ENCODE data around the gene GALC.

The GALC gene

GRCh38 chr14:87996291-87996592 lies 3.3 kb upstream of the GALC start:
- no peak for TF ChIP-seq CTCF (IDR thresholded peaks at IDR 0.05)
- H3K4me3 Mint-ChIP-seq = no peak overlapping the region
- peaks cover 22% of the 10 kb centered on the region for H3K4me1 Mint-ChIP-seq
- no peaks in the 10 kb centered on the region for H3K36me3 Mint-ChIP-seq (ENCODE audit: low read depth)
- H3K27ac Mint-ChIP-seq = no peak overlapping the region
- peaks cover 10% of the 10 kb centered on the region for H3K9me3 Mint-ChIP-seq
- DNase-seq = no peak
- H3K27me3 Mint-ChIP-seq (ENCODE audit: low read depth, poor library complexity) = peaks cover 4% of the 10 kb centered on the region

- H3K4me1 Mint-ChIP-seq = peaks cover 26% of the 10 kb centered on the region
- H3K9me3 Mint-ChIP-seq = peaks cover 10% of the 10 kb centered on the region
- peaks cover 4% of the 10 kb centered on the region for H3K27me3 Mint-ChIP-seq (ENCODE audit: low read depth, poor library complexity)
- TF ChIP-seq CTCF (IDR thresholded peaks at IDR 0.05) = no peak
- DNase-seq = no peak
- H3K4me3 Mint-ChIP-seq = no peak overlapping the region
- H3K27ac Mint-ChIP-seq = no peak overlapping the region
- H3K36me3 Mint-ChIP-seq (ENCODE audit: low read depth) = no peaks in the 10 kb centered on the region
These were observed 2.7 kb upstream of the GALC start for GRCh38 chr14:87995500-87996290.

GRCh38 chr14:87994974-87995373 lies 2.0 kb upstream of the GALC start:
- no peak overlapping the region for H3K27ac Mint-ChIP-seq
- H3K9me3 Mint-ChIP-seq = peaks cover 10% of the 10 kb centered on the region

GRCh38 chr14:87992346-87992717 lies 650 bp downstream of the GALC start:
- Mint-ChIP-seq H3K36me3 (ENCODE audit: low read depth) (no peaks in the 10 kb centered on the region), H3K4me3 (peak overlapping the region; percentile 93), H3K4me1 (peaks cover 29% of the 10 kb centered on the region), H3K27me3 (ENCODE audit: low read depth, poor library complexity) (peaks cover 3% of the 10 kb centered on the region), H3K27ac (no peak overlapping the region), H3K9me3 (peaks cover 10% of the 10 kb centered on the region)
- TF ChIP-seq CTCF (IDR thresholded peaks at IDR 0.05) = no peak
- no peak for DNase-seq

More at GRCh38 chr14:87994974-87995373, 2.0 kb upstream of the GALC start:
- no peak for TF ChIP-seq CTCF (IDR thresholded peaks at IDR 0.05)
- no peak for DNase-seq
- Mint-ChIP-seq H3K36me3 (ENCODE audit: low read depth) (no peaks in the 10 kb centered on the region), H3K27me3 (ENCODE audit: low read depth, poor library complexity) (no peaks in the 10 kb centered on the region), H3K4me1 (peaks cover 29% of the 10 kb centered on the region), H3K4me3 (no peak overlapping the region)

GRCh38 chr14:87990682-87991081 lies 2.3 kb downstream of the GALC start:
- H3K27me3 Mint-ChIP-seq (ENCODE audit: low read depth, poor library complexity) = peaks cover 3% of the 10 kb centered on the region
- H3K27ac Mint-ChIP-seq = no peak overlapping the region
- H3K4me3 Mint-ChIP-seq = no peak overlapping the region
- no peak for DNase-seq
- no peaks in the 10 kb centered on the region for H3K36me3 Mint-ChIP-seq (ENCODE audit: low read depth)
- H3K4me1 Mint-ChIP-seq = peaks cover 29% of the 10 kb centered on the region
- TF ChIP-seq CTCF (IDR thresholded peaks at IDR 0.05) = no peak
- H3K9me3 Mint-ChIP-seq = peaks cover 10% of the 10 kb centered on the region

- peaks cover 3% of the 10 kb centered on the region for H3K27me3 Mint-ChIP-seq (ENCODE audit: low read depth, poor library complexity)
- H3K27ac Mint-ChIP-seq = no peak overlapping the region
- no peaks in the 10 kb centered on the region for H3K36me3 Mint-ChIP-seq (ENCODE audit: low read depth)
- peaks cover 29% of the 10 kb centered on the region for H3K4me1 Mint-ChIP-seq
- no peak overlapping the region for H3K4me3 Mint-ChIP-seq
- peaks cover 9% of the 10 kb centered on the region for H3K9me3 Mint-ChIP-seq
- no peak for DNase-seq
- TF ChIP-seq CTCF (IDR thresholded peaks at IDR 0.05) = no peak
These were observed 3.1 kb downstream of the GALC start for GRCh38 chr14:87989956-87990299.

Measured in nephron progenitor cell (in vitro differentiated cells).